ENCODE results near the gene WSCD1. TPM values are rescaled to one million over a fixed set of nuclear protein-coding genes. Genes with fewer than 3 reads are reported as not detected.

Gene WSCD1
- 5.1 TPM for total RNA-seq (ENCODE audit: insufficient read depth, low replicate concordance)

- DNase-seq (ENCODE audit: low spot score), result no peak
Measured at GRCh38 chr17:6069539-6070429, at the start of gene WSCD1. WSCD1 (plus strand) TSS chr17:6070379; CDS start chr17:6080659, 10,280 bp downstream.

DNA sequence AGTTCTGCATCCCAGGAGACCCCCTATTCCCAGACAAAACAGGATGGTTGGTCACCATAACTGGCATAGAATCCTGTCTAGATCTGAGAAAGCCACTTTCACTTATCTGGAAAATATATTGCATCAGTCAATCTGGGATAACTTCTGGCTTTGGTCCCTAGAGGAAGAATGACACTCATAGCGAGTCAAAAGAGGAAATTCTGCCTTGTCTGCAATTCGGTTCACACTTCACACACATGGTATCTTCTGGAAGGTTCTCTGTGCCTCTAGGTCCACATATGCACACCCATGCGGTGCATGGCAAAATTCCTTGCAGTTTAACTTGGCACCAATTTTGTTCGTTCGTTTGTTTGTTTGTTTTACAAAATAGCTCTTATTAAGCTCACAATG is 49.2 kb upstream of the WSCD1 start:
- DNase-seq (ENCODE audit: low spot score), result no peak

GRCh38 chr17:6021627-6022026 is 48.6 kb upstream of the WSCD1 start:
- DNase-seq (ENCODE audit: low spot score), result no peak

DNA sequence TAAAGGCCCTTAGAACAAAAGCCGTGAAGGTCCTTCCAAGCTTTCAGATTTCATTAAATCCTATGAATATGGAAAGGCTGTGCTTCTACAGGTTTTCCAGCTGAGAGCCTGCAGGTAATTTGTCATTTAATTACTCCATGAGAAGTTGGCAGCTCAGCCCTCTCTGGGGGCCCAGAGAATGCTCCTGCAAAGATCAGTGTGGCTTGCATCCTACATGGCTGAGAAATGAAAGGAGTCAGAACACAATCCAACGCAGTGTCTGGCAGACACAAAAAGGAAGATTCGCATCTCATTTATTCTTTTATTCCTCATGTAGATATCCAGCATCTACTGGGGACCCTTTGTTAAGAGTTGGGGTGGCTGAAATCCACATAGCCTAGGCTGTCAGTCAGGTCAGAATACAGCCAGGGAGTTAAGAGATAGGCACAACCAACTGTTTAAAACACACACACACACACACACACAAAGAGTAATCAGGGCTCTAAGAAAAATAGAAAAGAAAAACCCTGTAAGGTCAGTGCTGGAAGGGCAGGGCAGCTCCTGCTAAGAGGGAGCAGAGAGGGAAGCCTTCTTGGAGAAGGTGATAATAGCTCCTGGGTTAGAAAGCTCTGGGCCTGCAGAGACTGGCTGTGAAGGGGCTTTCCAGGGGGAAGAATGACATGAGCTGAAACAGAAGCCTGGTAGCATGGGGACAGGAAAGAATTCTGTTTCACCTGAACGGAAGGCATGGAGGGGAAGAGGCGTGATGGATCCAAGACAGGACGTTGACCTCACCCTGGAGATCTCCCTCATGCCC is 46.9 kb upstream of the WSCD1 start:
- no peak for DNase-seq (ENCODE audit: low spot score)

DNA sequence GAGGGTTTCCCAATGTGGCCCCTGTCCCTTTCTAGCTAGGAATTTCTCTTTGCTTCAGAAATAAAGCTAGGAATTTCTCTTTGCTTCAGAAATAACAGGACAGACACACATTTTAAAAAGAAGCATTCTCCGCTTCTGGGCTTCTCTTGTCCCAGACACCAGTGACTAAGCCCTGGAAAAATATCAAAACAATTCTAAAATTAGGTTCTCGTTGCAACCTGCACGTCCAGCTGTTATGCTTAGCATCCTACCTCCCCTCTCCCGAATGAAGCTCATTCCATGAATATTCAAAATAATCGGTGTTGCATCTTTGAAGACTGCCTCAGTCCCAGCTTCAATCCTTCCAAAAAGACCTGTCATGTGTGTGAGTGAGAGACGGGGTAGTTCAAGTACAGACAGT is 45.6 kb upstream of the WSCD1 start:
- DNase-seq (ENCODE audit: low spot score), result no peak

- no peak for DNase-seq (ENCODE audit: low spot score)
Measured at GRCh38 chr17:6027342-6028024, 42.7 kb upstream of the WSCD1 start.

DNA sequence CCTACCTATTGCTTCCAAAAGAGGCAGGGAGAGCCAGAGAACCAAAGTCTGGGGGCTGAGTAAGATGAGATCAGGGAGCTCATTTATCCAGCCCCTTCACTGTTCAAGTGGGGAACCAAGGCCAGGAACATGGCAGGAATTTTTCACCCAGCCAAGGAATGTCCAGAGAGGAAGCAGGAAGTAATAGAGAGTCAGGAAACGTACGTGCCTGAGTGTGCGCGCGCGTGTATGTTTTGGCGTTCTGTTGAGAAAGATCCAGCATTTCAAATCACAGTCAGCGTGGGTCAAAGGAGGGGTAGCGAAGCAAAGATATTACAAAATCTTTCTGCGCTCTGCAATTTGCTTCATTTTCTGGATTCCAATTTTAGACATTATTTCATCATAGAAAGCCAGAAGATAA is 41.9 kb upstream of the WSCD1 start:
- DNase-seq (ENCODE audit: low spot score), result no peak

DNA sequence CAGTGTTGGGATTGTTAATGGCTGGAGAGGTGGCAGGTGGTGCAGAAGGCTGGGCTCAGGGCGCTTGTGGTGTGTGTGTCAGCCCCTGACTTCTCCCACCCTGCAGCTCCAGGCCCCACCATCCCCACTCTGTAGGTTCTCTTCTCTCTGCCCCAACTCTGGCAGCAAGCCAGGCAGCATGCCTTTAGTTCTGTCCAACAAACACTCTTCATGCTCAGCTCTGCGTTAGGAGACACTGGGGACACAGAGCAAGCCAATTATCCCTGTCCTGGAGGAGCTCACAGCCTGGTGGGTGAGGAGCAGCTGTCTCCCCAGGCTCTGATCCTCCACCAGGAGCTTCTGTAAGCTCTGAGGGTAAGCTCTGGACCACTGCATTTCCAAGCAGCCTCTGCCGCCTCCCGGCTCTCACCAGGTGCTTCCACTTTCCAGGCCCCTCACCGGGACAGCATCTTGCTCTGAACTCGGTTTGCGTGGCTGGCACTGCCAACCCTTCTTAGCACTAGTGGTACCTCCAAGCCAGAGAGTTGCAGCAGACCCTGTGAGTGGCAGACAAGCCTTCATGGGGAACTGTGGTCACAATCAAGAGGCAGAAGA is 34.3 kb upstream of the WSCD1 start:
- no peak for DNase-seq (ENCODE audit: low spot score)

- no peak for DNase-seq (ENCODE audit: low spot score)
Measured at GRCh38 chr17:6040504-6040903, 29.7 kb upstream of the WSCD1 start.

DNA sequence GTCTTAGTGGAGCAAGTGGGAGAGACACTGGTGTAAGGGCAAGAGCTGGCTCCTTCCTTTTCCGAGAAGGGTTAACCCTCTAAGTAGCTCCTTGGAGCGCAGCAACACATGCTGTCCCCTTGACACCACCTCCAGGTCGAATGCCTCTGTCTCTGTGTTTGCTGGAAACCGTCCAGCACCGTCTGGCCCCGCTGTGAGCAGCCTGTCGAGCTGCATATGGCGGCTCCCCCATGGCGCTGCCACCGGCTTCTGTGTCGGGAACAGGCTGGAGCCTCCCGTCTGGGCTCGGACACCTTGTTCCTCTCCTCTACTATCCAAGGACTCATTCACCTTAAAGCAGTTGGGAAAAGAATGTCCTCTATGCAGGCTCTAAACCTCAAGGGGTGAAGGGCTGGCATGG is 28.9 kb upstream of the WSCD1 start:
- DNase-seq (ENCODE audit: low spot score), result no peak

GRCh38 chr17:6043405-6043804 is 26.8 kb upstream of the WSCD1 start:
- DNase-seq (ENCODE audit: low spot score), result no peak

DNA sequence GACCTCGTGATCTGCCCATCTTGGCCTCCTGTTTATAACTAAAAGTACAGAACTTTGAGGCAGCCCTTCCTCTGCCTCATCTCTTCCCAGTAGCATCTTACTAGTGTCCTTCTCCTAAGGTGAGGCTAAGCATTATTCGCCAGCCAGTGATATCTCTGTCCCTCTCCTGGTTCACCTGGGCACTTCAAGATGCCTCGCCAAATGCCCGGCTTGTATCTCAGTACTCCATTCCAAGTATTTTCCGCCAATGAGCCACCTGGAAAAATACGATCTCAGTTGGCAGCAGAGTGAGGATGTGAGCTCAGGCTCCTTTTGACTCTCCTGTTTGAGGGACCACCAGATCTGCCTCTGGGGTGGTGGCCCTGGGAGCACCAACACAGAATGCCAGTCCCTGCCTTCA is 25.9 kb upstream of the WSCD1 start:
- no peak for DNase-seq (ENCODE audit: low spot score)

DNA sequence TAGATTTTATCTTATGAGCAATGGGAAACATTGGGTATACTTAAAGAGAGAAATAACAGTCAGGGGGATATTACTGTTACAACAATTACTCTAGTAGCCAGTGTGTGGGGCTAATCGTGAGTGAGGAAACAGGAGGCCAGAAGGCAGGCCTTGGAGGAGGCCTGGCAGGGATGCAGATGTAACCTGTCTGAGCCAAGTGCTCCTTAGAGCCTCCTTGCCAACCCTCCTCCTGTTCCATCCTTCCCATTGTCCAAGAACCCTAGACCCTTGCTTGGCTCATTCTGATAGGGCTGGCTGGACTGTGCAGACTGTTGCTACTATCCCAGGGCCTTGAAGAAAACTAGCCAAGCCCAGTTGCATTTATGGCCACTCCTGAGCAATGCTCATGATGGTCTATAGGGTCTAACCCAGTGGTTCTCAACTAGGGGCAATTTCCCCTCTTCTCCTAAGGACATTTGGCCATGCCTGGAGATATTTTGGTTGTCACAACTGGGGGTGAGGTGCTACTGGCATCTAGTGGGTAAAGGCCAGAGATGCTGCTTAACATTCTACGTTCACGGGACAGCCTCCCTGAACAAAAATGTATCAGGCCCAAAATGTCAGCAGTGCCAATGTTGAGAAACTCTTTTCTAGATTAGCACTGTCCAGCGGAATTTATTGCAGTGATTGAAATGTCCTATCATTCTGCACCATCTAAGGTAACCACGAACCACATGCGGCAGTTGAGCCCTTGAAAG is 24.4 kb upstream of the WSCD1 start:
- no peak for DNase-seq (ENCODE audit: low spot score)

- DNase-seq (ENCODE audit: low spot score), result no peak
Measured at GRCh38 chr17:6046431-6046830, 23.7 kb upstream of the WSCD1 start.

- DNase-seq (ENCODE audit: low spot score), result no peak
Measured at GRCh38 chr17:6046931-6047330, 23.2 kb upstream of the WSCD1 start.

GRCh38 chr17:6047966-6048365 is 22.2 kb upstream of the WSCD1 start:
- no peak for DNase-seq (ENCODE audit: low spot score)

GRCh38 chr17:6048486-6048885 is 21.7 kb upstream of the WSCD1 start:
- DNase-seq (ENCODE audit: low spot score), result no peak

DNA sequence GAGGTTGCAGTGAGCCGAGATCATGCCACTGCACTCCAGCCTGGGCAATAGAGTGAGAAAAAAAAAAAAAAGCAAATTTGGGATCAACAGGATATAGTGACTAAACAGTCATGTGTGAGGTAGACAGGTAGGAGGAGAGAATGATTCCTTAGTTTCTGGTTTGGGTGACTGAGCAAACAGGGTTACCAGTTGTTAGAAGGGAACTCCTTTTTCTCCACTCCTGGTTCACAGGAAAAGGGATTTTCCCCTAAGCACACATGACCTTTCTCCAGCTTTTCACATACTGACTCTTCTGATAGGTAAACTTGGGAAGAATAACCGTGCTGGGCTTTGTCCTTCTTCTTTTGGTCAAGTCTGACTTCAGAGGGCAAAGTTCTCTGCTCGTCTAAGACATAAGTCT is 17.3 kb upstream of the WSCD1 start:
- DNase-seq (ENCODE audit: low spot score), result no peak

DNA sequence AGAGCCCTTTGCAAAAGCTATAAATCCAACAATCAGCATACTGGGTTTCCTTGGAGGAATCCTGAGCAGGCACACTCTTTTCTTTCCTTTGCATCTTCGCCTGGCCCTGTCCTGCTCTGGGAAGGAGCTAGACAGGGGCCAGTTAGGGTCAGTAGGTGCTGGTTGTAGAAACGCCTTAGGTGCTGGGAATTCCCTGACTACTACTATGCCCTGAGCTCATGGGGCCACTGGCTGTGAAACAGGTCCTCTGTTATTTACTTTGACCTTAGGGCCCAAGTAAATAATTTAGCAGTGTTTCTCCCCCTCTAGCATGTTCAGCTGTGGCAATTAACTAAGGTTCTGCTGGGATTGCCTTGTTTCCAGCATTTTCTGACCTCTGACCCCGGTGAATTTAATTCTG is 15.8 kb upstream of the WSCD1 start:
- no peak for DNase-seq (ENCODE audit: low spot score)

DNA sequence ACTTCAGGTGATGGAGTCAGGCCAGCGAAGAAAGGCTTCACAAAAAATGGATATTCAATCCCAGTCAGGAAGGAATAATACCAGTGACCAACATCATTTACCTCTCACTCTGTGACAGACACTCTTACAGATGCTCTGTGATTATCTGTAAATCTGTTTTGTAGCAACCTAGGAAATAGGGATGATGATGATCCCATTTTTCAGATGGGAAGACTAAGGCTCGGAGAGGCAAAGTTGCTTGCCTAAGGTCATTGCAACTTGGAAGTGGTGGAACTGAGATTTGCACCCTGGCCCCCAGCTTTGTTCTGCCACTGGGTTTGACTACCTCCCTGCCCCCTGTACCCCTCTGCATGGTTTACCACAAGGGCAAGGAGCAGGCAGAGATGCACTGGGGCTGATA is 14.1 kb upstream of the WSCD1 start:
- no peak for DNase-seq (ENCODE audit: low spot score)

DNA sequence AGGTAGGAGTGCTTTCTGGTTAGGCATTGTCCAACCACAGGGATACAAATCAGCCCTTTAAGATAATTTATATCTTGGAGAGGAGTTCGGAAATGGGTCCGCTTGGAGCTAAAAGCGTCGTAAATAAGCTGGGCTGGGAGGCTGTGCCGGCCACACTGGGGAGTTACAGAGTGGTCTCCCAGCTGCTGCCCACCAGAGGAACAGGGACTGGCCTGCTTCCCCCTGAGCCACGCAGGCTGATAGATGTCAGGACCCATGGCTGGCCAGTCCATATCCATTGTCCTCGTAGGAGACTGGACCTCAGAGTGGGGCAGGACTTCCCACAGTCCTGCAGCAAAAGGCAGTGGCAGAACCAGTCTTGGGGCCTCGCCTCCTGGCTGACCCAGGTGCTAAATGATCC is 12.6 kb upstream of the WSCD1 start:
- no peak for DNase-seq (ENCODE audit: low spot score)
